GM23338 (cell line): ENCODE data around the gene WWOX. TPM values are rescaled to one million over a fixed set of nuclear protein-coding genes. Genes with fewer than 3 reads are reported as not detected.

Experiments used
- ATAC-seq: fragments of 200-7000 bp; cut with Tn5 transposase; 3 replicates; pipeline ENCODE4 v1.9.1; 2020
- DNase-seq: peaks from one replicate; pipeline ENCODE4 v3.0.0-alpha.2; 2015; ENCODE audit warnings: low spot score
- H2AFZ ChIP-seq: fragments of 200-600 bp; sonication (generic); 2 replicates; pipeline ENCODE4 v1.8.0; 2016; ENCODE audit warnings: antibody characterized with exemption, mild to moderate bottlenecking, moderate library complexity
- H3F3A ChIP-seq: fragments of 200-600 bp; sonication (generic); replicated peaks from 2 replicates; pipeline ENCODE4 v1.8.0; 2017; ENCODE audit warnings: antibody characterized with exemption, mixed run types, low read depth
- H3K27ac ChIP-seq: fragments of 200-600 bp; sonication (generic); 2 replicates; pipeline ENCODE4 v1.6.1; 2016; ENCODE audit warnings: low read depth
- H3K27me3 ChIP-seq: fragments of 200-600 bp; sonication (generic); 2 replicates; pipeline ENCODE4 v1.8.0; 2016; ENCODE audit warnings: mild to moderate bottlenecking, mixed run types, moderate library complexity; ENCODE audit not compliant: insufficient read depth
- H3K36me3 ChIP-seq: fragments of 200-600 bp; sonication (generic); 2 replicates; pipeline ENCODE4 v1.8.0; 2016; ENCODE audit warnings: mild to moderate bottlenecking; ENCODE audit not compliant: insufficient read depth
- H3K4me1 ChIP-seq: fragments of 200-600 bp; sonication (generic); 2 replicates; pipeline ENCODE4 v1.8.0; 2016; ENCODE audit warnings: mild to moderate bottlenecking, moderate library complexity; ENCODE audit not compliant: insufficient read depth
- H3K4me2 ChIP-seq: fragments of 200-600 bp; sonication (generic); 2 replicates; pipeline ENCODE4 v1.7.1; 2017; ENCODE audit warnings: mixed run types
- H3K4me3 ChIP-seq: fragments of 200-600 bp; sonication (generic); 2 replicates; pipeline ENCODE4 v1.6.1; 2016; ENCODE audit warnings: mixed run types
- H3K79me2 ChIP-seq: fragments of 200-600 bp; sonication (generic); replicated peaks from 2 replicates; pipeline ENCODE4 v1.8.0; 2017; ENCODE audit warnings: mild to moderate bottlenecking; ENCODE audit not compliant: insufficient read depth
- H3K9me2 ChIP-seq: fragments of 200-600 bp; sonication (generic); 2 replicates; pipeline ENCODE4 v1.8.0; 2017; ENCODE audit not compliant: insufficient read depth
- H4K20me1 ChIP-seq: fragments of 200-600 bp; sonication (generic); replicated peaks from 2 replicates; pipeline ENCODE4 v1.8.0; 2017; ENCODE audit warnings: mild to moderate bottlenecking; ENCODE audit not compliant: insufficient read depth
- H3K27ac Mint-ChIP-seq: 2 replicates; pipeline ENCODE4 v1.8.0; 2020; ENCODE audit warnings: inconsistent platforms, mild to moderate bottlenecking, moderate library complexity, mixed read lengths
- H3K27me3 Mint-ChIP-seq: 3 replicates; pipeline ENCODE4 v1.8.0; 2022; ENCODE audit warnings: low read depth, mild to moderate bottlenecking, moderate library complexity, mixed read lengths, inconsistent platforms; ENCODE audit not compliant: insufficient read depth, poor library complexity
- H3K36me3 Mint-ChIP-seq: 3 replicates; pipeline ENCODE4 v1.8.0; 2021; ENCODE audit warnings: low read depth, mild to moderate bottlenecking, inconsistent platforms, moderate library complexity, mixed read lengths
- H3K4me1 Mint-ChIP-seq: 3 replicates; pipeline ENCODE4 v1.8.0; 2020; ENCODE audit warnings: mild to moderate bottlenecking, inconsistent platforms, mixed read lengths
- H3K4me3 Mint-ChIP-seq: 3 replicates; pipeline ENCODE4 v1.8.0; 2021; ENCODE audit warnings: moderate library complexity, mild to moderate bottlenecking, inconsistent platforms, mixed read lengths
- H3K9me3 Mint-ChIP-seq: 3 replicates; pipeline ENCODE4 v1.8.0; 2020; ENCODE audit warnings: moderate library complexity, mild to moderate bottlenecking, inconsistent platforms, mixed read lengths
- CREB1 ChIP-seq: fragments of 250-450 bp; sonication (Bioruptor Pico); IDR thresholded peaks from 2 replicates; pipeline ENCODE4 v1.5.0; 2020; ENCODE audit warnings: low read depth, mild to moderate bottlenecking, moderate library complexity
- EZH2 ChIP-seq: fragments of 200-600 bp; sonication (generic); IDR thresholded peaks from one replicate; pipeline ENCODE4 v1.8.0; 2017; ENCODE audit warnings: antibody characterized with exemption, mild to moderate bottlenecking, low read depth; ENCODE audit not compliant: unreplicated experiment
- JUNB ChIP-seq: IDR thresholded peaks from one replicate; pipeline ENCODE4 v1.6.1; 2016; ENCODE audit warnings: antibody characterized with exemption; ENCODE audit not compliant: unreplicated experiment
- NANOG ChIP-seq: IDR thresholded peaks from 2 replicates; pipeline ENCODE4 v1.6.1; 2016; ENCODE audit warnings: antibody characterized with exemption, borderline replicate concordance
- STAT1 ChIP-seq: IDR thresholded peaks from one replicate; pipeline ENCODE4 v1.6.1; 2016; ENCODE audit warnings: antibody characterized with exemption; ENCODE audit not compliant: unreplicated experiment
- ZNF462 ChIP-seq: fragments of 250-450 bp; sonication (Bioruptor Pico); IDR thresholded peaks from 2 replicates; pipeline ENCODE4 v1.5.0; 2020; ENCODE audit warnings: mild to moderate bottlenecking, moderate library complexity
- polyA plus RNA-seq: library from polyadenylated mRNA; unstranded; fragments of >200 nt; fragmentation: Nextera tagmentation; extraction: Ambion mirVana; gene quantifications from 2 replicates; pipeline ENCODE4 v1.2.1, GENCODE V29; 2016
- total RNA-seq: library from RNA; depleted of rRNA; stranded (reverse); fragments of >200 nt; shearing (Covaris generic); gene quantifications from 2 replicates; pipeline ENCODE4 v1.2.3, GENCODE V29; 2014

WWOX gene
- total and polyA plus RNA-seq, 2 experiments from 2014 or later: 10.0 to 19.3 TPM

- Mint-ChIP-seq H3K27ac (no peak overlapping the region), H3K4me3 (no peak overlapping the region), H3K36me3 (no peaks in the 10 kb centered on the region), H3K9me3 (no peaks in the 10 kb centered on the region), H3K4me1 (peaks cover 35% of the 10 kb centered on the region), H3K27me3 (peaks cover 1% of the 10 kb centered on the region)
- Histone ChIP-seq H3K27me3 (no peaks in the 10 kb centered on the region), H4K20me1 (no peaks in the 10 kb centered on the region), H3K9me2 (0 out of 2 replicates have a peak, but pooled peaks cover 3% of the 10 kb centered on the region), H3K27ac (no peak overlapping the region), H3F3A (no peaks in the 10 kb centered on the region), H3K79me2 (no peaks in the 10 kb centered on the region), H3K4me1 (peaks cover 33% of the 10 kb centered on the region), H3K4me2 (no peak overlapping the region), H2AFZ (no peak overlapping the region), H3K4me3 (no peak overlapping the region), H3K36me3 (no peaks in the 10 kb centered on the region)
- no peak for ATAC-seq
- no peak for DNase-seq
- no peak for TF ChIP-seq JUNB
- no peak for TF ChIP-seq CREB1 (CRISPR knock-in tag)
- TF ChIP-seq ZNF462 (CRISPR knock-in tag): no peak
- no peak for TF ChIP-seq EZH2
- TF ChIP-seq STAT1: no peak
Measured at GRCh38 chr16:79076047-79076767, 976.8 kb downstream of the WWOX start.

GRCh38 chr16:79077346-79077745 lies 977.9 kb downstream of the WWOX start:
- ATAC-seq: no peak
- Histone ChIP-seq H3K4me1 (peaks cover 33% of the 10 kb centered on the region), H4K20me1 (no peaks in the 10 kb centered on the region), H3F3A (no peaks in the 10 kb centered on the region), H3K36me3 (no peaks in the 10 kb centered on the region), H3K27ac (no peak overlapping the region), H3K4me2 (0 out of 2 replicates have a peak overlapping the region, but pooled peaks have one; percentile 19), H2AFZ (no peak overlapping the region), H3K9me2 (0 out of 2 replicates have a peak, but pooled peaks cover 4% of the 10 kb centered on the region), H3K27me3 (no peaks in the 10 kb centered on the region), H3K79me2 (no peaks in the 10 kb centered on the region), H3K4me3 (no peak overlapping the region)
- no peak overlapping the region for H3K4me3 Mint-ChIP-seq
- no peak for TF ChIP-seq ZNF462 (CRISPR knock-in tag)
- peak; percentile 59; the same call in 1 of the 2 replicates for TF ChIP-seq NANOG
- peak; percentile 51 for DNase-seq
- peaks cover 35% of the 10 kb centered on the region for H3K4me1 Mint-ChIP-seq
- no peaks in the 10 kb centered on the region for H3K9me3 Mint-ChIP-seq
- no peak overlapping the region for H3K27ac Mint-ChIP-seq
- no peaks in the 10 kb centered on the region for H3K36me3 Mint-ChIP-seq
- peaks cover 1% of the 10 kb centered on the region for H3K27me3 Mint-ChIP-seq
